DOHH2 (cell line): ENCODE data around the gene SLC52A3.

Experiments
- H3F3A ChIP-seq: fragments of 200-600 bp; sonication (generic), shearing (Covaris generic); 2 replicates; pipeline ENCODE4 v1.6.0; 2016; ENCODE audit warnings: antibody characterized with exemption, mild to moderate bottlenecking; ENCODE audit not compliant: control insufficient read depth, insufficient read depth
- H3K27ac ChIP-seq: fragments of 200-600 bp; sonication (generic); 2 replicates; pipeline ENCODE4 v1.5.1; 2014; ENCODE audit warnings: low read depth, mild to moderate bottlenecking, low read length, moderate library complexity
- H3K27me3 ChIP-seq: fragments of 200-600 bp; sonication (generic); 2 replicates; pipeline ENCODE4 v1.6.1; 2014; ENCODE audit warnings: mild to moderate bottlenecking, low read length, mixed read lengths; ENCODE audit not compliant: control insufficient read depth
- H3K36me3 ChIP-seq: fragments of 200-600 bp; sonication (generic); 2 replicates; pipeline ENCODE4 v1.6.1; 2014; ENCODE audit warnings: mild to moderate bottlenecking, low read length, moderate library complexity, mixed read lengths; ENCODE audit not compliant: control insufficient read depth
- H3K4me1 ChIP-seq: fragments of 200-600 bp; sonication (generic); 2 replicates; pipeline ENCODE4 v1.6.1; 2014; ENCODE audit warnings: mild to moderate bottlenecking, low read length, mixed read lengths; ENCODE audit not compliant: control insufficient read depth
- H3K4me2 ChIP-seq: fragments of 200-600 bp; sonication (generic); 2 replicates; pipeline ENCODE4 v1.6.0; 2014; ENCODE audit warnings: mild to moderate bottlenecking, low read length, moderate library complexity
- H3K4me3 ChIP-seq: fragments of 200-600 bp; sonication (generic); 2 replicates; pipeline ENCODE4 v1.5.1; 2014; ENCODE audit warnings: mild to moderate bottlenecking, low read length, mixed read lengths
- H3K79me2 ChIP-seq: fragments of 200-600 bp; sonication (generic); 2 replicates; pipeline ENCODE4 v1.6.1; 2014; ENCODE audit warnings: mild to moderate bottlenecking, low read length, mixed read lengths; ENCODE audit not compliant: control insufficient read depth
- H3K9me2 ChIP-seq: fragments of 200-600 bp; sonication (generic); replicated peaks from 2 replicates; pipeline ENCODE4 v1.6.1; 2014; ENCODE audit warnings: mild to moderate bottlenecking, low read length, mixed read lengths; ENCODE audit not compliant: control insufficient read depth
- H3K9me3 ChIP-seq: fragments of 200-600 bp; sonication (generic); 2 replicates; pipeline ENCODE4 v1.6.1; 2014; ENCODE audit warnings: antibody characterized with exemption, low read length, mixed read lengths; ENCODE audit not compliant: control insufficient read depth, insufficient read depth
- H4K20me1 ChIP-seq: fragments of 200-600 bp; sonication (generic); 2 replicates; pipeline ENCODE4 v1.6.0; 2014; ENCODE audit warnings: low read depth, mild to moderate bottlenecking, antibody characterized with exemption, low read length, moderate library complexity; ENCODE audit not compliant: control insufficient read depth, insufficient read depth
- CTCF ChIP-seq: fragments of 200-600 bp; sonication (generic); IDR thresholded peaks from one replicate; pipeline ENCODE4 v1.5.1; 2014; ENCODE audit warnings: antibody characterized with exemption, mild to moderate bottlenecking, low read depth, low read length; ENCODE audit not compliant: poor library complexity, severe bottlenecking
- EZH2phosphoT487 ChIP-seq: fragments of 200-600 bp; sonication (generic); IDR thresholded peaks from 2 replicates; pipeline ENCODE4 v1.6.1; 2017; ENCODE audit warnings: borderline replicate concordance, mild to moderate bottlenecking, antibody characterized with exemption, low read length, moderate library complexity, mixed read lengths

The SLC52A3 gene

GRCh38 chr20:719816-720215, 48.5 kb downstream of the SLC52A3 start:
- Histone ChIP-seq H3K79me2 (no peaks in the 10 kb centered on the region), H3K27ac (no peak overlapping the region), H3K27me3 (peaks cover 2% of the 10 kb centered on the region; the same call in 1 of the 2 replicates), H3K36me3 (no peaks in the 10 kb centered on the region), H3K9me2 (no peaks in the 10 kb centered on the region), H3K9me3 (no peaks in the 10 kb centered on the region), H3K4me1 (no peaks in the 10 kb centered on the region), H3F3A (no peaks in the 10 kb centered on the region), H3K4me3 (no peak overlapping the region), H4K20me1 (no peaks in the 10 kb centered on the region), H3K4me2 (no peak overlapping the region)
- TF ChIP-seq CTCF (no peak), EZH2phosphoT487 (no peak)

- no peaks in the 10 kb centered on the region for H3F3A ChIP-seq
- no peaks in the 10 kb centered on the region for H3K79me2 ChIP-seq
- H3K4me1 ChIP-seq, result no peaks in the 10 kb centered on the region
- peaks cover 4% of the 10 kb centered on the region; the same call in 1 of the 2 replicates for H3K9me3 ChIP-seq
- H3K36me3 ChIP-seq, result no peaks in the 10 kb centered on the region
- H3K4me2 ChIP-seq, result no peak overlapping the region
- no peaks in the 10 kb centered on the region for H3K9me2 ChIP-seq
- TF ChIP-seq EZH2phosphoT487, result no peak
- no peak for TF ChIP-seq CTCF
- peaks cover 2% of the 10 kb centered on the region; the same call in 1 of the 2 replicates for H3K27me3 ChIP-seq
- no peaks in the 10 kb centered on the region for H4K20me1 ChIP-seq
- no peak overlapping the region for H3K27ac ChIP-seq
- H3K4me3 ChIP-seq, result no peak overlapping the region
These were observed 49.2 kb downstream of the SLC52A3 start for GRCh38 chr20:719068-719467.

- H3K4me3 ChIP-seq, result no peak overlapping the region
- H3K9me3 ChIP-seq, result peaks cover 7% of the 10 kb centered on the region; the same call in 1 of the 2 replicates
- peaks cover 2% of the 10 kb centered on the region; the same call in 1 of the 2 replicates for H3K27me3 ChIP-seq
- H3K4me1 ChIP-seq, result no peaks in the 10 kb centered on the region
- no peak overlapping the region for H3K4me2 ChIP-seq
- H3K79me2 ChIP-seq, result no peaks in the 10 kb centered on the region
- no peaks in the 10 kb centered on the region for H4K20me1 ChIP-seq
- no peak for TF ChIP-seq EZH2phosphoT487
- no peak for TF ChIP-seq CTCF
- no peak overlapping the region for H3K27ac ChIP-seq
- H3K9me2 ChIP-seq, result no peaks in the 10 kb centered on the region
- no peaks in the 10 kb centered on the region for H3F3A ChIP-seq
- H3K36me3 ChIP-seq, result no peaks in the 10 kb centered on the region
These were observed 50.5 kb downstream of the SLC52A3 start for GRCh38 chr20:717832-718231.

GRCh38 chr20:717271-717670, 51.0 kb downstream of the SLC52A3 start:
- Histone ChIP-seq H3F3A (no peaks in the 10 kb centered on the region), H3K79me2 (no peaks in the 10 kb centered on the region), H3K4me2 (no peak overlapping the region), H3K36me3 (no peaks in the 10 kb centered on the region), H3K9me2 (no peaks in the 10 kb centered on the region), H3K9me3 (peaks cover 7% of the 10 kb centered on the region; the same call in 1 of the 2 replicates), H3K27me3 (peaks cover 2% of the 10 kb centered on the region; the same call in 1 of the 2 replicates), H3K4me1 (no peaks in the 10 kb centered on the region), H4K20me1 (no peaks in the 10 kb centered on the region), H3K27ac (no peak overlapping the region), H3K4me3 (no peak overlapping the region)
- TF ChIP-seq CTCF (no peak), EZH2phosphoT487 (no peak)
